Myocyte (in vitro differentiated cells): ENCODE data around the gene AJUBA. TPM values are rescaled to one million over a fixed set of nuclear protein-coding genes. Genes with fewer than 3 reads are reported as not detected.
"Not testable (repeated sequence)": the region's sequence is repeated elsewhere in the genome, so short reads cannot be mapped to it uniquely, and the experiment has no call there.

Source experiments
- DNase-seq: peaks from one replicate; pipeline ENCODE4 v3.0.0-alpha.2; 2012; ENCODE audit warnings: low read depth
- total RNA-seq: library from RNA; depleted of rRNA; stranded (reverse); fragments of >200 nt; gene quantifications from 2 replicates; pipeline ENCODE4 v1.2.3, GENCODE V29; 2014

The AJUBA gene
- total RNA-seq, 1 donor from 2014 or later, result 150 TPM

DNA sequence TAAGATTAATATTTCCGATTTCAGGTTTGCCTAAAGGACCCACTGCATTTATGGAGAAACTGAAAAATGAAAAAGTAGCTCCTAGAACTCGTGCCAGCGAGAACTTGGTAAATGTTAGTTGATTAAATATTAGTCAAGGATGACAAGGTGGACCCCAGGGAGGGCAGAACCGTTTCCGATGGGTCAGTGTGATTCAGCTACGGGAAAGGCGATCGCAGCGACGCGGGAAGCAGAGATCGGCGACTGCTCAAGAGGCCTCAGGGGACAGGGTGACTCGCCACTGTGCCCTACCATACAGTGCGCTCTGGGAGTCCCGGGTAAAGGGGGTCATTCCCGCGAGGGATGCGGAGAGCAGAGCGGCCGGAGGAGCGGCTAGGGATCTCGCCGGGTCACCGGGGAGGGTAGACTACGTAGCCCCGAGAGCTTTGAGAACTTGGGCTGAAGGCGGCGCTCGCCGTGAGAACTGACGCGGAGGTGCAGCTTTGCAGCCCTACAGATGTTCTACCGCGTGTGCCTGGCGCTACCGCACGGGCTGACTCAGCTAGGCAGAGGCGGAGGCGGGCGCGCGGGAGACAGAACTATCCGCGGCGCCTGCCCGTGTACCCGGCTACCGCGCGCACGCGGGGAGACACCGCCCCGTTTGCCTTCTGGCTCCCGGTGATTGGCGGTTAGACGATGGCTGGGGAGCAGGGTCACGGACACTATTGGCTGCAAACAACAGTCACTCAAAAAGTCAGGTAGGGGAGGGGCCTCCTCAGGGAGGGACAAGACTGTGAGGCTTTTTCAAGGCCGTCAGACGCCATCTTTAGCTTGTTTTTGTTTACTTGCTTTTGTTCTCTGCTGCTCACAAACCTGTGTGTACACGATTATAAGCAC lies 24.4 kb upstream of the AJUBA start:
- DNase-seq, result peak; percentile 99

DNA sequence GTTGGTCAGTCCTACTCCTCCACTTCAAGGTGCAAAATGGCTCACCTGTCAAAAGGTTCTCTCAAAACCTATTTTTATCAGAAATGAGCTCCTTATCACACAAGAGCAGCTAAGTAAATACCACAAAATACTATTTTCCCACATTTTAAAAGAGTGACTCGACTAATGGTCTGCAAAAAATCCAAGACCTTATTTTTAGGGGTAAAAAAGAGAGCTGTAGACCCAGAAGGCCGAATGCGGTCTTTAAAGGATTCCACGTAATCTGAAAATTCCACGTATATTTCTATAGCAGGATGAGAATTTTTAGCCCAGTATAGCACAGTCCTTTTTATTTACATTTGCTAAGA lies 23.8 kb upstream of the AJUBA start:
- no peak for DNase-seq

DNA sequence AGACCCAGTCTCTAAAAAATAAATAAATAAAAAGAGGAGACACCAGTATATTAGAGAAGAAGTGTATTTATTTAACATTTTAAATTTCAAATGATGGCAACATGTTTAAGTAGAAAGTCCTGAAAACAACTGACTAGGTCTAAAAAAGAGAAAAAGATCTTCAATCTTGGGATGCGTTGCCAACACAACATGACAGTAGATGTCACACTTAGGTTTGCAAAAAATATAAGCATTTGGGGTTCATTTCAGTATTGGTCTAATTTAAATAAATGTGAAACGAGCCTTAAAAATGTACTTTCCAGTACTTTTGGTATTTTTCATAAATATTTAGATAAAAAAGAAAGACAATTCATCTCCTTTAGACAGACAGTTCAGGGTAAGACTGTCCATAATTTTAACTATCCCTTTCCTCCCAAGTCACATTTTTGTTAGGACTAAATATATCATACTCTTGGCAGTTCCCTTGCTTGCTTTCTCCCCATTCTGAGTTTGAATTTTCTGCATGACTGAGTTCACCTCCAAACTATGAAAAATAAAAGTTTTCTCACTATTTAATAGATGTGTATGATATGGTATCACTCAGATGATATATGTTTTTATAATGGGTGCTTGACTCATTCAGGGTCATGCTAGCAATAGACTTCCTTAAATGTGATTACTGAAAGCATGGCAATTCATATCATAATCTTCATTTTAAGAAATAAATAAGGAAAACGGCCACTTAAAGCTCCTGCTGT lies 23.3 kb upstream of the AJUBA start:
- no peak for DNase-seq

DNA sequence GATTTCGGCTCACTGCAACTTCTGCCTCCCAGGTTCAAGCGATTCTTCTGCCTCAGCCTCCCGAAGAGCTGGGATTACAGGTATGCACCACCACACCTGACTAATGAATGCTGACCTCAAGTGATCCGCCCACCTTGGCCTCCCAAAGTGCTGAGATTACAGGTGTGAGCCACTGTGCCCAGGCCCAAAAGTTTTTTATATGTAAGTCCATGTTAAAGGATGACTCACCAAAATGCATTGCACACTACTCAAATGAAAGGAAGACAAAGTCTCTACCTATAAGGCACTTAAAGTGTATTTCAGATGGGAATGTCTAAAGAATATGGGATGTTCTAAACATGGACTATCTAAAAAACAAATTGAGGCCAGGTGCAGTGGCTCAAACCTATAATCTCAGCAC lies 21.9 kb upstream of the AJUBA start:
- not testable (repeated sequence) for DNase-seq

DNA sequence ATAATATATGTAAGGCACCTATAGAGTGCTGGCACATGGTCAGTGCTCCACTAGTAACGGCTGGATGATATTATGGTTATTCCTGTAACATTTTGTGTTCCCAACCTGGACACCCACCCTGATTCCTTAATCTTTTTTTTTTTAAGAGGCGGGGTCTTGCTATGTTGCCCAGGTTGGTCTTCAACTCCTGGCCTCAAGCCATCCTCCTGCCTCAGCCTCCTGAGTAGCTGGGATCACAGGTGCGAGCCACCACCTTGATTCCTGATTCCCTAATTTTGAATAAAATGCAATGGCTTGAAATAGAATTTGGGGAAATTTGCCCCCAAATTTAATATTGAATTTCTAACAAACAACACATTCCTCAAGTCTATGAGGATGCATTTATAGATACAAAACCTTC lies 20.2 kb upstream of the AJUBA start:
- no peak for DNase-seq

DNA sequence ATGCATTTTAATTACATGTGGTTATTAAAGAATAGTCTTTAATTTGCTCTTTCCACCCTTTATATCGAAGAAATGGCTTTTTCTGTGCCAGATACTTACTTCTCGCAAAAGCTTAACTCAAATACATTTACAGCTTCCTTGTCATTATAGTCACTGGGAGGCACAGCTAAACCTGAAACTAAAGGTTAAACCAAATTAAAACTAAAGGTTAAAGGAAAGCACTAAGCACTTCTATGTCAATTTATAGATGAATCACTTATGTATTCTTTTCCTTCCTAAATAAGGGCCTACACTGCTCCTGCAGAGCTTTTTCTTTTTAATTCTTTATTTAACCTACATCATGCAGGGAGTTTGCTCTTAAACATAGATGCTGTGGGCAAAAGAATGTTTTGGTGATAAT lies 18.5 kb upstream of the AJUBA start:
- no peak for DNase-seq

DNA sequence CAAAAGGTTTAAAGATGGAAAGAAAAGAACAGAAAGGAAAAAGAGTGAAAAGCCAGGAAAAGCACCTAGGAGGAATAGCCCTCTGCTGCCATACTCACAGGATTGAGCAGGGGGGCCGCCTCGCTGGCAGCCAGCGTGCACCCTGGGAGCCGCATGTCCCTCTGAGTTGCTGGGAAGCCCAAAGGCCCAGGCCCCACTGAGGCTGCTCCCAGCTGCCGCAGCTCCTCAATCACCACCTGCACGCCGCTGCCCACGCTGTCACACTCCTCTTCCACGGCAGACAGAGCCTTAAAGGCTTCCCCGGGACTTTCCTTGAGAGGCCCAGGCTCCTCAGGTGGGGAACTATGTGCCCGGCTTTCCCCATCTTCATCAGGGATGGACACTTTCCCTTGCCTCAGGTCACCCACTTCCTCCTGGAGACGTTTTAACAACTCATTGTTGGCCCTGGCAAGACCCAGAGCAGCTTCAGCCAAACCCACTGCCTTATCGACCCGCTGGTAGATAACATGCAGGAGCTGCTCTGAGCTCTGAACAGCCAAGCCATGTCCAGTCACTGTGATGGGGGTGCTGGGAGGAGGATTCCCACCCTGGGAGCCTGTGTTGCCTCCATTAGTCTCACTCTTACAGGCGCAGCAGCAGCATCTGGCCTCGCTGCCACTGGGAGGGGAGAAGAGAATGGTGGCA lies 16.1 kb upstream of the AJUBA start:
- no peak for DNase-seq

DNA sequence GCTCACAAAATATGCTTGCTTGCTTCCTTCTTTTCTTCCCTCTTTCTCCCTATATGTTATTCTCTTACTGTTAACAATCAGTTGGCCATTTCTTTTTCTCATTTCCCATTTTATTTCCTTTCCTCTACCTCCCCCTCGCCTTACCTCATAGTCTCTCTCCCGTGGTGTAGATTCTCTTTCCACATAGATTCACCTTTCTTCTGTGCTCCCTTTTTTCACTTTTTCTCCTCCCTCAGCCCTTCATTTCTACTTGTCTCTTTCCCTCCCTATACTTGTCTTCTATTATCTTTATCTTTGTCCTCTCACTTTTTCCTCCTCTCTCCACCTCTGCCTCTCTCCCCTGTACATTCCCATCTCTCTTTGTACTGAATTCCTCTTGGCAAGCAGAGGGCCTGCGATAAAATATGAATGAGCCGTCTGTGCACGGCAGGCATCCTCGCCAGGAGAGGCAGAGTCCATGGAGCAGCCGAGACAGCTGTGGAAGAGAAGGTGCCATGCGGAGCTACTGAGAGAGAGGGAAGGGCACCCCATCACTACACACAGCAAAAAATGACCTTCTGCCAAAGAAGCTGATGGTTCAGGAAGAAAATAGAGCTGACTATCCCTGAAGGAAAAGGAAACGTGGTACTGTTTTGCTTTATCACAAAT lies 15.4 kb upstream of the AJUBA start:
- DNase-seq, result no peak

DNA sequence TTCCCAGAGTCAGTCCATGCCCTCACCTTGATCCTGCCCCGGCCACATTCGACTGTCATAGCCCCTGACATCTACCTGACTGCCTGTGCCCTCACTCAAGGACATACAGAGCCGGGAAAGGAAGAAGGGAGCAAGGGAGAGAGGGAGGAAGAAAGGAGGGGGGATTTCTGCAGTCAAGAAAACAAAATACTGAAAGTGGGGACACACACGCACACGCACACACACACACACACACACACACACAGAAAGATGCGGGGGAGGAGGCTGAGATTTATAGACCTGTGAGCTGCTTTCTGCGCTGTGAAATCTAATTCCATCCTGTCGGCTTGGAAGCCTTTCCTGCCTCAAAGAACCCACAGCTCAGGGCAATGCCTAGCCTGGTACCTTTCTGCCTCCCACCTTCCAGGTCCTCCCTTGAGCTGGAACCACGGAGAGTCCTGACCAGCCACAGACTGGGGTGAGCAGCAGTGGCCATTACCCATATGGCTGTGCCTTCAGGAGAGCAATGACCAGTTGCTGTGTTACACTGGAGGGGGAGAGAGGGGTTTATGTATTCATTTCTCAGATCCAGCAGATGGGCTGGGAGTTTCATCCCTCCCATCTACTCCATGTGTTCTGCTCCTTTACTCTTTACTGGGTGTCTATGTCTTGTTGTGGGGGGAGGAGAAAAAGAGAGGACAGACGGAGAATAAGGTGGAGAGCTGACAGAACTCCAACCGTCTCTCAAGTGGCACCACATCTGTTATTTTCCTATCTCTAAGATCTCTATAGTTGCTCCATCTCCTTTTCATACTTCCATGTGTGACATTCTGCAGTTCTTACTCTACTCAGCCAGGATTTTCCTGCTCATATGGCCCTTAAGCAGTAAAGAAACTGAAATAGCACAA lies 14.7 kb upstream of the AJUBA start:
- DNase-seq, result no peak

DNA sequence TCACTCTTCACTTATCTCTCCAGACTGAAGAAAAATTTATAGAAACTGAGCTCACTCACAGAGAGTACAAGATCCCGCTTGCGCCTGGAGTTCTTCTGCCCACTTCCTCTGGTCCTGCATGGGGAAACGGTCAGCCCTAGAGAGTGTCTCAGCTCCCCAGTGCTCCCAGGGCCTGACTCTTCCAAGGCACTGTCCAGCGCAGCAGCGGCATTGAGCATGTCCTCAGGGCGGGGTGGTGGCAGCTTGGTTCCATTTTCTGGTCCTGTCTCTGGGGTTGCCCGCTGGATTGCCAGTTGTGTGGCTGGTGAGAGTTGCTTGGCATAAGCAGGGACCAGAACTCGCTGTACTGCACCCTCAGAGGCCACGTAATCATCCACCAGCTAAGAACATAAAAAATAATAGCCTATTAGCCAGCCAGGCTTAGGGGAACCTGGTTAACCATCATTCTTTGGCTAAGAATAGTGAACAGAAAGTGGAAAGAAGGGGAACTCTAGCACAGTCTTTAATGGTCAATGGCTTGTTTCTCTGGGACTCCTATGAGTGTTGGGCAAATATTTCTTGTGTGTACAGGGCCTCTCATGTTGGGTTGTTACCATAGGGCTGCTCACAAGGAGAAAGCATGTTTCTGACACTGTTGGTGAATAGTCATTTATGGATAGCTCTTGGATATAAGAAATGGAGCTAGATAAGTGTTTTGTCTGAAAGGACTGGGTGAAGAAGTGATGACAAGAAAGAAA lies 13.7 kb upstream of the AJUBA start:
- DNase-seq, result no peak

DNA sequence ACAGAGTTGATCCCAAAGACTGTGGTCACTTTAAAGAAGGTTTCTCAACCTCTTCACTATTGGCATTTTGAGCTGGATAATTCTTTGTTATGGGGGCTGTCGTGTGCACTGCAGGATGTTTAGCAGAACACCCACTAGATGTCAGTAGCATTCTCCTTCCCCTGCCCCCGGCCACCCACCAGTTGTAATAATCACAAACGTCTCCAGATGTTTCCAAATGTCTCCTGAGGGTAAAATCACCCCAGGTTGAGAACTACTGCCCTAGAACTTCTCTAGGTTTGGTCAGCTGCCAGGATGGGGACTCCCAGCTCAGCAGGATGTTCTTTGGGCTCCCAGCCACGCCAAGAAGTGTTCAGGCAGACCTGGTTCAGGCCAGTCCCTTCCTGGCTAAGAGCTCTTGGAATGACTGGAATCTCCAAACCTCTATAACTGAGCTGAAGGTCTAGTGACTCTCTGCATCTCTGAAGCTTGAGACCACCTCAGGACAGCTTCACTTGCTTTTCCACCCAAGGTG lies 12.5 kb upstream of the AJUBA start:
- DNase-seq, result peak; percentile 34

DNA sequence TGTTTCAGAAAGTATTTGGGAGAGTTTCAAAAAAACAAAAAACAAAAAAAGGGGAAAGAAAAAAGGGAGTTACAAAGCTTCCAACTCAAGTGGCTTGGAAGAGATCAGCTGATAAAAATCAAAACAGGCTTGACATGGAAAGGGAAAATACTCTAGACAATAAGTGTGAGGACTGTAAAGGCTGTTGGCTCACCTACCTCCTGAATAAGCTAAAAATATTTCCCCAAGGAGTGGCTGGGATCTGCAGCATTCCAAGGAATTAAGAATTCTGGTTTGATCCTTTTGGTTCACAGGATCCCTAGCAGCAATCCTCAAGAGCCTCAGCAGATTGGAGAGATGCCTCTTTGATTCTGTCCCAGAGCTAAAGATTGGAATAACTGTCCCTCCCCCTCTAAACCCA lies 11.2 kb upstream of the AJUBA start:
- DNase-seq, result no peak

DNA sequence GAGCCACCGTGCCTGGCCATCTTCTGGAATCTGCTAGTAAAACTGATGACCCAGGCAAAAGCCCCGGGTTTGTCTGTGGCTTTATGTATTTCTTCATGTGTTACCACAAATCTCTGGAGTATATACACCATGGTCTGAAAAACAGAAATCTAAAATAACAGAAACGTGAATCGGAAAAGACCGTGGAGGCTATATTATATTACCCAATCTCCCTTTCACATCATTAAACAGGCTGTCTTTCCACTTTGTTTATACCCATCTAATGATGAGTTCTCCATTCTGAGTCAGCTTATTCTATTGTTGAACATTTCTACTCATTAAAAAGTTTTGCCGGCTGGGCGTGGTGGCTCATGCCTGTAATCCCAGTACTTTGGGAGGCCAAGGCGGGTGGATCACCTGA lies 9.5 kb upstream of the AJUBA start:
- no peak for DNase-seq

DNA sequence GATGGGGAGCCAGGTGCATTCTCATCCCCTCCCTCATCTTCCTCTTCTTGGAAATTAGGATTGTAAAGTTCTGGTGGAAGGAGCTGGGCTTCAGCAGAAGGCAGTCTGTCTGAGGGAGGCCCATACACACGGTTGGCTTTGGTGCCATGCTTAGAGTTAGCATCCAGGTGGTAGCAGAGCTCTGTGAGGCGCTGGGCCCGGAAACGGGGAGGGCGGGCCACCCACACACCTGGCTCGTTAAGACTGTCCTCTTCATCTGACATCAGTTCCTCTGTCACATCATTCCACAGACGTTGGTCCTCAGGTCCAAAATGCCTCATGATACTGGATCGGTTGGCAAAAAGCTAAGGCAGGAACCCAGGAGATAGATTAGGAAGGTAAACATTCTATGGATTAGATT lies 4.9 kb upstream of the AJUBA start:
- no peak for DNase-seq

DNA sequence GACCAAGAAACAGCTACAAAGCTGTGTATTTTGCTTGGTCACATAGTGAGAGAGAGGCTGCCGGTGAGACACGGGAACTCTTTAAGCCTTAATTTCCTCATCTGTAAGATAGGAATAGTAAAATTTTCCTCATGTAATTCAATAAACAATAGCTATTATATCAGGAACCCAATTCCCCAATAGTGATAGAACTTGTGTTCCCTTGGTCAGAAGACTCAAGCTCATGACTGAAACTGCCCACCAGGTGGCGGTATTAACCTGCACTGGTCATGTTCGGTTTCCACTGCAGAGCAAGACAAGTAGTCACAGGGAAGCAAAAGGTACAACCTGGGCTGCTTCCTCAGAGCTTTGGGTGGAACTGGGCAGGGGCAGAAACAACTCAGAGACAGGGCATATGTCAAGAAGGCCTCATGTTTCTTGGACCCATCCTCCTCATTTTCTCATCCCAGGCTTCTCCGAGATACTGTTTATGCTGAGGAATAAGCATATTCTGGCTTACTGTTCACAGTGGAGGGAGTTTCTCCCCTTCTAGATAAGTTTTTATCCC lies 4.2 kb upstream of the AJUBA start:
- DNase-seq, result peak; percentile 86

DNA sequence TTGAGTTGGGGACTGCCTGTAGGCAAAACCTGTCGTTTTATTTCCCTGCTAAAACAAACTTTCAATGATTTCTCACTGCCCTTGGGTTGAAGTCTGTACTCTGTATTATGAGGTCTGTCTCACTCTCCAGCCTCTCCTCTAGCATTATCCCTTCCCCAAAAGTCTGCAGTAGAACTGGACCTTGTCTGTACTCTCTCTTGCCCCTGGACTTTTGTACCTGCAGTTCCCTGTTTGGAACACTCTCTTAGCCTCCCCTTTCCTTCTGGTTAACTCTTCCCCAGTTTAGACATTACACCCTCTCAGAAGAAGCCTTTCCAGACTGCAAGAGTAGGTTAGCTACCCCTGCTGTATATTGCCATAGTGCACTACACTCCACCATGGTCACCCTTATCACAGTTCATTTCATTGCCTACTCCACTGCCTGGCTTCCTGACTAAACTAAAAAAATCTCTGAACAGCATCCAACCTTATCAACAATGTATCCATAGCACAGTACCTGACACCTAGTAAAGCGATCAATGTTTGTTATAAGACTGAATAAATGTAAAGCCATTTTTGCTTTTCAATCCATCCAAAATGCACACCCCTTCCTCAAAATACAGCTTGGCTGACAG lies 3.6 kb upstream of the AJUBA start:
- DNase-seq, result no peak

DNA sequence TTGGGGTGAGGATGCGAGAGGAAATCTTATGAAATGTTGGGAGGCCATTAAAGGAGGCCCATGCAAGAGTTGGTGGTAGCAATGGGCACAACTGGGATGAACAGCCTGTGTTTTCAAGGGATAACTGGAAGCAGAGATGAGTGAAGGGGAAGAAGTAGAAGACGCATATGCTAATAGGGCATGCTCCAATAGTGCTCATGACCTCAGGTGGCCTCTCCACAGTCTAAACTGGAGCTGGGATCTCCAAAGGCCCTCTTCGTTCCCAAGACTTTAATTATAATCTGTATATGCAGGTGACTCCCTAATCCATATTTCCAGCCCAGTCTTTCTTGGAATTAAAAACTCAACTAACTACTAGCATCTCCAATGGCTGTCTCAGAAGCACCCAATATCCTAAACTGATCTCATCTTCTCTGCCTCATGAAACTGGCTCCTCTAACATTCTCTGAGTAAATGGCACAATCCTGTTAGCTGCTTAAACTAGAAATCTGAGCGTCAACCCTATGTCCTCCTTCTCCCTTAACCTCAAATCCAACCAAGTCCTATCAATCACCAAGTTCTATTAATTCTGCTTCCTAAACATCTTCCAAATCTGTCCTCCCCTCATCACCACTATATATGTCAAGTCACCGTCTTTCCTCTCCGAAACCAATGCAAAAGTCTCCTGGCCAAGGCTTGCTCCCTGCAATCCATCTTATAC lies 2.8 kb upstream of the AJUBA start:
- no peak for DNase-seq

DNA sequence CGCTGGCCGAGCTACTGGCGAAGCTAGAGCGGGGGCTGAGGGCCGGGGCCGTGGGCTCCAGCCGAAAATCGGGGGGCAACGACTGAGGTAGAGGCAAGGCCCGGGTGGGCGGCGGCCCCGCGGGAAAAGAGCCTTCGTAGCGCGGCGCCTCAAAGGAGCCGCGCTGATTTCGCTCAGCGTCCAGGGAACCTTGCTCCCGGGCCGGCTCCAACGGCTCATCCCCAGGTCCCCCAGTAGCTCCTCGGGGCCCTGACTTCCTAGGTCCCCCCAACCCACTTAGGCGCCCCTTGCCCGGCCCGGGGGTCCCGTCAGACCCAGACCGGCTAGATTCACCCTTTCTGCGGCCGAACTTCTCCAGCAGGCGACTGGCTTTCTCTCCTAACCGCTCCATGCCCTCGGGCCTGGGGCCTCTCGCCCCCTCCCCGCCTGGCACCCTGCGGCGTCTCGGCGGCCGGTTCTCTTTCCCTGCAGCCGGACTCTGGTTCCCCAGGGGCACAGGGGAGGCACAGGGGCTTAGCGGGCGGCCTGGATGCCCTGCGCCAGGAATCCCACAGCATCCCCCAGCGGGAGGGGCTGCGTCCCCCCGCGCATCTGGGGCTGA lies 375 bp downstream of the AJUBA start:
- DNase-seq, result no peak
